ENCODE measurements around the gene CSF3R. TPM values are rescaled to one million over a fixed set of nuclear protein-coding genes. Genes with fewer than 3 reads are reported as not detected.

The CSF3R gene
- total RNA-seq, 1 donor = not detected

DNA sequence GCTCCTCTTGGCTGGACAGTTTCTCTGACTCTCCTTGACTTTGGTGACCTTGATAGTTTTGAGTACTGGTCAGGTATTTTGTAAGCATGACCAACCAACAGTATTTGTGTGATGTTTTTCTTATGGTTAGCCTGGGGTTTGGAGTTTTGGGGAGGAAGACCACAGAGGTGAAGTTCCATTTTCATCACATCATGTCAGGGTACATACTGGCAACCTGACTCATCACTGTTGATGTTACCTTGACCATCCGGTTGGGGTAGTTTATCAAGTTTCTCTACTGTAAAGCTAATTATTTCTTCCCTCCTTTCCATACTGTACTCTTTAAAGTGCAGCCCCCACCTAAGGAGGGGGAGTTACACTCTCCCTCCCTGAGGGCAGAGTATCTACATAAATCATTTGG lies 45.9 kb downstream of the CSF3R start:
- no peak for TF ChIP-seq CTCF (IDR thresholded peaks at IDR 0.05; ENCODE audit: extremely low read depth, low read depth, low read length)
- Histone ChIP-seq H3K4me1 (ENCODE audit: insufficient read depth, low read length) (no peaks in the 10 kb centered on the region), H3K4me3 (ENCODE audit: insufficient read depth, low read length) (no peak overlapping the region), H3K27me3 (ENCODE audit: insufficient read depth, low read length) (no peaks in the 10 kb centered on the region), H3K9me3 (ENCODE audit: low read depth, low read length) (no peaks in the 10 kb centered on the region), H3K4me2 (ENCODE audit: insufficient read depth, low read length) (no peak overlapping the region), H3K36me3 (ENCODE audit: insufficient read depth, low read length) (peaks cover 5% of the 10 kb centered on the region), H2AFZ (ENCODE audit: low read length) (no peak overlapping the region), H3K27ac (ENCODE audit: low read depth, low read length) (no peak overlapping the region), H4K20me1 (ENCODE audit: insufficient read depth, low read length) (peaks cover 3% of the 10 kb centered on the region), H3K79me2 (ENCODE audit: insufficient read depth, low read length) (no peaks in the 10 kb centered on the region)
- no peak for DNase-seq (ENCODE audit: insufficient read length, low spot score, missing footprints)

- TF ChIP-seq CTCF (IDR thresholded peaks at IDR 0.05; ENCODE audit: extremely low read depth, low read depth, low read length) = no peak
- no peak overlapping the region for H3K4me3 ChIP-seq (ENCODE audit: insufficient read depth, low read length)
- no peaks in the 10 kb centered on the region for H3K4me1 ChIP-seq (ENCODE audit: insufficient read depth, low read length)
- no peak overlapping the region for H3K4me2 ChIP-seq (ENCODE audit: insufficient read depth, low read length)
- H3K36me3 ChIP-seq (ENCODE audit: insufficient read depth, low read length) = peaks cover 11% of the 10 kb centered on the region
- H3K27me3 ChIP-seq (ENCODE audit: insufficient read depth, low read length) = no peaks in the 10 kb centered on the region
- H3K9me3 ChIP-seq (ENCODE audit: low read depth, low read length) = no peaks in the 10 kb centered on the region
- H4K20me1 ChIP-seq (ENCODE audit: insufficient read depth, low read length) = no peaks in the 10 kb centered on the region
- H2AFZ ChIP-seq (ENCODE audit: low read length) = no peak overlapping the region
- DNase-seq (ENCODE audit: insufficient read length, low spot score, missing footprints) = no peak
- no peaks in the 10 kb centered on the region for H3K79me2 ChIP-seq (ENCODE audit: insufficient read depth, low read length)
- no peak overlapping the region for H3K27ac ChIP-seq (ENCODE audit: low read depth, low read length)
Observed at GRCh38 chr1:36433102-36433501, 49.6 kb downstream of the CSF3R start.

- Histone ChIP-seq H3K27ac (ENCODE audit: low read depth, low read length) (no peak overlapping the region), H3K4me3 (ENCODE audit: insufficient read depth, low read length) (no peak overlapping the region), H3K4me2 (ENCODE audit: insufficient read depth, low read length) (no peak overlapping the region), H3K9me3 (ENCODE audit: low read depth, low read length) (no peaks in the 10 kb centered on the region), H4K20me1 (ENCODE audit: insufficient read depth, low read length) (no peaks in the 10 kb centered on the region), H2AFZ (ENCODE audit: low read length) (no peak overlapping the region), H3K4me1 (ENCODE audit: insufficient read depth, low read length) (no peaks in the 10 kb centered on the region), H3K27me3 (ENCODE audit: insufficient read depth, low read length) (no peaks in the 10 kb centered on the region), H3K79me2 (ENCODE audit: insufficient read depth, low read length) (no peaks in the 10 kb centered on the region), H3K36me3 (ENCODE audit: insufficient read depth, low read length) (peaks cover 11% of the 10 kb centered on the region)
- DNase-seq (ENCODE audit: insufficient read length, low spot score, missing footprints) = no peak
- TF ChIP-seq CTCF (IDR thresholded peaks at IDR 0.05; ENCODE audit: extremely low read depth, low read depth, low read length) = no peak
Observed at GRCh38 chr1:36432616-36433015, 50.1 kb downstream of the CSF3R start.

- DNase-seq (ENCODE audit: insufficient read length, low spot score, missing footprints) = no peak
- Histone ChIP-seq H3K79me2 (ENCODE audit: insufficient read depth, low read length) (no peaks in the 10 kb centered on the region), H3K27ac (ENCODE audit: low read depth, low read length) (no peak overlapping the region), H3K27me3 (ENCODE audit: insufficient read depth, low read length) (no peaks in the 10 kb centered on the region), H3K4me2 (ENCODE audit: insufficient read depth, low read length) (no peak overlapping the region), H3K4me3 (ENCODE audit: insufficient read depth, low read length) (no peak overlapping the region), H2AFZ (ENCODE audit: low read length) (no peak overlapping the region), H3K4me1 (ENCODE audit: insufficient read depth, low read length) (no peaks in the 10 kb centered on the region), H4K20me1 (ENCODE audit: insufficient read depth, low read length) (no peaks in the 10 kb centered on the region), H3K36me3 (ENCODE audit: insufficient read depth, low read length) (peaks cover 22% of the 10 kb centered on the region), H3K9me3 (ENCODE audit: low read depth, low read length) (no peaks in the 10 kb centered on the region)
- no peak for TF ChIP-seq CTCF (IDR thresholded peaks at IDR 0.05; ENCODE audit: extremely low read depth, low read depth, low read length)
Observed at GRCh38 chr1:36425791-36426190, 56.9 kb downstream of the CSF3R start.

Measured in osteoblast (primary cell).